GM18511 (cell line): ENCODE data around the gene CHTOP.
A peak's percentile ranks its signal among the peaks of the same experiment; 100 is the strongest.
"Not testable (repeated sequence)": the region's sequence is repeated elsewhere in the genome, so short reads cannot be mapped to it uniquely, and the experiment has no call there.

ENCODE experiments used
- ATAC-seq: cut with Tn5 transposase; IDR thresholded peaks from one replicate; pipeline ENCODE4 v1.9.1; 2021; ENCODE audit warnings: mild to moderate bottlenecking, moderate library complexity; ENCODE audit not compliant: unreplicated experiment

CHTOP gene

GRCh38 chr1:153633754-153634665 is at the start of gene CHTOP:
TSS of gene CHTOP (plus strand) at chr1:153634066. CDS start at chr1:153636589, 2,523 bp downstream.
- ATAC-seq, result peak; percentile 93

DNA sequence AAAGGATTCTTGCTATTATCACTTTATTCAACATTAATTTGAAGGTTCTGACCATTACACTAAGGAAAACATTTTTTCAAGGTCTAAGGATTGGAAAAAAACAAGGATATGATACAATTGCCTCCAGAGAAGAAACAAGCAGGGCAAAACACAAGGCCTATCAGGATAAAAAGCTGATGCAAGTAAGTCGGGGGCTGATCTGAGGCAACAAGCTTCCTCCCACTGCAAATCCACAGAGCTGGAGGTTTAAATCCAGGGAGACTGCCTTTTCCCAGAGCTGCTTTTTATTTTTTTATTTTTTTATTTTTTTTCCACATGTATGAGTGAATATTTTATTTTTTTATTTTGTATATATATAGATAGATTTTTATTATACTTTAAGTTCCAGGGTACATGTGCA is 48.9 kb upstream of the CHTOP start:
- ATAC-seq, result no peak

DNA sequence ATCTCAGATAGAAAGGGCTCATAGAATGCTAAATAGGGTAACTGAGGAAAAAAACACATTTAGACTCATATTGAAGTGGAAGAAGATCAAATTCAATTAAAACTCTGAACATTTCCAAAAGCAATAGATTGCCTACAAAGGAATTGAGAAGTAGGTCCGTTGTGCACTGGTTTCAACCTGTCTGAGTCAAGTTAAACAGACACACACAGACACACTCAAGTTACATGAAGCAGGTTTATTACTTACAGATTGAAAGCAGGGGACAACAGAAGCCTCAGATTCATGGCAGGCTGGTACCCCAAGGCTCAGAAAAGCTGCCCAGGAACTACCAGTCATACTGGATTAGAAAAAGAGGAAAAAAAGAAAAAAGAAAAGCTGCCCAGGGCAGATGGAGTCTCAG is 47.5 kb upstream of the CHTOP start:
- no peak for ATAC-seq

GRCh38 chr1:153587314-153587713 is 46.6 kb upstream of the CHTOP start:
- ATAC-seq, result no peak

DNA sequence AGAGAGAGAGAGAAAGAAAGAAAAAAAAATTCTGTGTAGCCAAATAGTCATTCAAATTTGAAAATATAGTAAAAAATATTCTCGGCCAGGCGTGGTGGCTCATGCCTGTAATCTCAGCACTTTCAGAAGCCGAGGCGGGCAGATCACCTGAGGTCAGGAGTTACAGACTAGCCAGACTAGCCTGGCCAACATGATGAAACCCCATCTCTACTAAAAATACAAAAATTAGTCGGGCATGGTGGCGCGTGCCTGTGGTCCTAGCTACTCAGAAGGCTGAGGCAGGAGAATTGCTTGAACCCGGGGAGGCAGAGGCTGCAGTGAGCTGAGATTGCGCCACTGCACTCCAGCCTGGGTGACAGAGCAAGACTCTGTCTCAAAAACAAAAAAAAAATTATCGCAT is 45.8 kb upstream of the CHTOP start:
- not testable (repeated sequence) for ATAC-seq

- no peak for ATAC-seq
Measured at GRCh38 chr1:153588482-153588881, 45.4 kb upstream of the CHTOP start.

GRCh38 chr1:153592748-153593147 is 41.1 kb upstream of the CHTOP start:
- ATAC-seq, result no peak

- ATAC-seq, result no peak
Measured at GRCh38 chr1:153597206-153597605, 36.7 kb upstream of the CHTOP start.

DNA sequence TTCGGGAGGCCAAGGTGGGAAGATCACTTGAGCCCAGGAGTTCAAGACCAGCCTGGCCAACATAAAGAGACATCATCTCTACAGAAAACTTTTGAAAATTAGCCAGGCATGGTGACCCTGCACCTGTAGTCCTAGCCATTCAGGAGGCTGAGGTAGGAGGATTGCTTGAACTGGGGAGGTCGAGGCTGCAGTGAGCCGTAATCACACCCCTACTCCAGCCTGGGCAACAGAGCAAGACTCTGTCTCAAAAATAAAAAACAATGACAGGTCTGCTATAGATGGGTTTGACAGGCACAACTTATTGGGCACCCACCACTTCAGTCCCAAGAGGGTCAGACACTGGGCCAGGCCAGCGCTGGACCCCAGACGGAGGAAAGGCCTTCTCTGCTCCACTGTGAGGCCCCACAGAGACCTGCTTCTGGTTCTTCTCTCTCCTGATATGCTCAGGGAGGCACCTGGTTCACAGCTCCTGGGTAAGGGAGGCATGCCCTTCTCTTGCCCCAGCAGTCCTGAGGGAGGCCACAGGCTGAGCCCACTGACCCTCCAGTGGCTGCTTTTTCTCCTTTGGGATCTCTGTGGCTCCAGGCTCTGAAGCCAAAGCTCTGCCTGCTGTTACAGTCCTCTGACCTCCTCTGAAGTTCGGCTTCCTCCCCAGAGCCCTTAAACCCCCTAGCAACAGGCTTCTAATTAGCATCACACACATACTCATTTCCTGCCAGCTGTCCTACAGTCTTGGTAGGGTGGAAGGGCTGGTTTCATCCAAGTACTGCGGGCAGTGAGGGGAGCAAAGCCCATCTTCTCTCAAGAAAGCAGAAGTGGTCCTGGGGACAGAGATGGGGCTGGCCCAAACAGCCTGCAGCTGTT is 35.3 kb upstream of the CHTOP start:
- peak; percentile 99 for ATAC-seq

DNA sequence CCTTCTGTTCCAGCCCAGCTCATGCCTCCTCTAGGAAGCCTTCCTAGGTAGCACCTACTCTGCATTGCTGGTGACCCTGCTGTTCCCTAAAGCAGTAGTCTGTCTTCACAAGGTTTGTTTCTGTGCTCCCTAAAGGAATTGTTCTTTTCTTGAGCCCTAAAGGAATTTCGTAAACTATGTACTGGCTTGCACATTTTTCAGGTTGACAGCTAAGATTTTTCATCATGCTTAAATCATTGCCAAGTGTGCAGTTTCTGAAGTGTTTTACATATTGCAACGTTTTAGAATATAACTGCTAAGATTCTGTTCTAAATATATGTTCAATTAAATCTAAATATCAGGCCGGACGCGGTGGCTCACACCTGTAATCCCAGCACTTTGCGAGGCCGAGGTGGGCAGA is 34.0 kb upstream of the CHTOP start:
- ATAC-seq, result no peak

DNA sequence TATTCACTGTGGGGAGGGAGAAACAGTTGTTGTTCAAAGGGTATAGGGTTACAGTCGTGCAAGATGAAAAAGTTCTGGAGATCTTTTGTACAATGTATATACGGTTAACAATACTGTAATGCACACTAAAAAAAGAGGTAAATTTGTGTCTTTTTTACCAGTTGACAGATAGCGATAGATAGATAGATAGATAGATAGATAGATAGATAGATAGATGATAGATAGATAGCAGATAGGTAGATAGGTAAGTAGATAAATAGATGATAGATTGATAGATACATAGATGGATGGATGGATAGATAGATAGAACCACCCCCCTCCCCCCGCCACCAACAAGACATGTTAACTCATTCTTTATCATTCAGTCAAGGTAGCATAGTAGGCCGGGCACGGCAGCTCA is 31.1 kb upstream of the CHTOP start:
- ATAC-seq, result no peak

- no peak for ATAC-seq
Measured at GRCh38 chr1:153606194-153606593, 27.7 kb upstream of the CHTOP start.

DNA sequence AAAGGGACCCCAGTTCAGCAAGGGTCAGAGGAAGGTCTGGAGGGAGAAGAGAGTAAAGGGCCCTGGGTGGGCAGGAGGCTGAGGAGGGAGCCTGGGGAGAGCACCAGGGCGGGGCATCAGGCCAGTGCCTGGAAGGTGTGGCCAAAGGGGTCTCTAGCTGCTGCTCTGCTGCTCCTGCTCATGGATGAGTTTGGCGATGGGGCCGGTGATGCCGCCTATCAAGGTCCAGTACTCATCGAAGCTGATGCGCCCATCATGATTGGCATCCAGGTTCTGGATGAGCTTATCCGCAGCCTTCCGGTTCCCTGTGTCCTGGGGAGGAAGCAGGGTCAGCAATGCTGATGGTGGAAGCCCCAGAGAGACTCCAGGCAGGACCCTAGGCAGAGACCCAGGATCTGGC is 26.5 kb upstream of the CHTOP start:
- no peak for ATAC-seq

DNA sequence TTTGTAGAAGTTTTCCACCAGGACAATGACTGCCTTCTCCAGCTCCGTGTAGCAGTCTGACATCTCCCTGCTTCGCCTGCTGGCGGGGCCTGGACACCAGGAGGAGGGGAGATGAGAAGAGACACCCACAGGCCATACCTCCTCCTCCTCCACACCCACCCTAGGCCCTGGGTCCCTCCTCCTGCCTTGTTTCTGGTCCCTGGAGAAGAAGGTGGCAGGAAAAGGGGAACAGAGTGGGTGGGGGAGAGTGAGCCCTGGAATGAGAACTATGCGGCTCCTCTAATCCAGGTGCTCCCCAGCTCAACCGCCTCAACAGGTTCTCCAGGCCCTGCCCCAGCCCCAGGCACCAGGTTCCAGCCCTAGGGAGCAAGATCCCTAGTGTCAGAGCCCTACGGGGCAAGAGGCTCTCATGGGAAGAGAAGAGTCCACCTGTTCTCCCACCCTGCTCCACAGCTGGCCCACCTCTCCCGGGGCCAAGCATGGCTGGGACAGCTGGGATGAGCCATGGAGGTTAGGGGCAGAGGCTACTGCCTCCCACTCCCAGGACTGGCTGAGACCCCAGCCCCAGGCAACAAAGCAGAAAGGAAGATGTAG is 25.7 kb upstream of the CHTOP start:
- ATAC-seq, result no peak

DNA sequence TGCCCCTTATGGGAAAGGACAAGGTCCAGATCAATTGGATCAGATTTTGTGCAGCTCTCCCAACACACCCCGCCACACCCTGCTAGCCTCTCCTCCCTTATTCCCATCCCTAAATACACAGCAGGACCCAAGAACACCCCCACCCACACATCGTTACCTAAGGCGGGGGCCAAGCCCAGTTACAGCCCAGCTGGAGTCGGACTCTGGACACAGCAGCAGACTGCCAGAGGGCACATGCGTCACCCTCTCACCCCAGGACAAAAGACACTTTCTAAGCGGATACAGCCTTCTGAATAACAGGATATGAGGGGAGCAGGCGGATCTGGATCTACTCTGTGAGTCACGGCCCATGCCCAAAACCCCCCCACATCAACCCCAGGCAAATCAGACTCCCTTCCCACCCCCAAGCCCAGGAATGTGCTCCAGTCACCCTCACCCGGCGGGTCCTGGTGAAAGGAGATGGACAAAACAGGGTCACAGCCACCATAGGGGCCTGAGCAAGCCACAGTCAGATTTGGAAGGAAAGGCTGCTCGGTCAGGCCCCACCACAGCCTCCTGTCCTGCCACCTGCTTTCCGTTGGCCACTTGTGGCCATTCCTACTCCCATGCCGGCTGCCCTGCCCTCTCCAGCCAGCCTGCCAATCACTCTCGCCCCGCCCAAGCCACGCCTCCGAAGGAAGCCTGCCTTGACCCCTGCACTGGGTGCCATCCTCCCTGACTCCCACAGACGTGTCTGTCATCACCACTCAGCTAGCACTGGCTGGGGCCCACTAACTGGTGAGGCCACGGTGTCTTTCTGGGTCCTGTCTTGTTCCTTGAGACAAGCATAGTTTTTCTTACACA is 24.9 kb upstream of the CHTOP start:
- no peak for ATAC-seq

GRCh38 chr1:153609585-153609907 is 24.3 kb upstream of the CHTOP start:
- no peak for ATAC-seq

- no peak for ATAC-seq
Measured at GRCh38 chr1:153610334-153610733, 23.5 kb upstream of the CHTOP start.

DNA sequence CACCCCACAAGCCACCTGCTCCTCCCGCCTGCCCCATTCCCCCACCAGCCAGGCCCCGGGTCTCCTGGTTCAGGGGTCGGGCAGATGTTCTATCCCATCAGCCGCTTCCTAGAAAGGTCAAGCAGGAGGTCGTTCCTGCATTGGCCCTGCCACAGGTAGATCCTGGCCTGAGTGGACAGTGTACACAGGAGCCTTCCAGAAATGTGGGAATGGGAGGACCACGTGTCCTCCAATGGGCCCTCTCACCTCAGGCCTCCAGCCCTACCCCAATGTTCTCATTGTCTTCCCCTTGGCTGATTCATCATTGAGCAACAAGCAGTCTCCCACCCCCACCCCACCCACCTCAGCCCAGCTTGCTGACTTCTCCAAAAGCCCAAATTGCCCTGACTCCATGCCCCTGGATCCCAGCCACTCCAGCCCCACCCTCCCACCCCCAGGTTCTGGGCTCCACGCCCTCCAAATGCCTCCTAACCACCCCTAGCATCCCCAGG is 23.0 kb upstream of the CHTOP start:
- no peak for ATAC-seq

- ATAC-seq, result no peak
Measured at GRCh38 chr1:153611356-153611755, 22.5 kb upstream of the CHTOP start.

DNA sequence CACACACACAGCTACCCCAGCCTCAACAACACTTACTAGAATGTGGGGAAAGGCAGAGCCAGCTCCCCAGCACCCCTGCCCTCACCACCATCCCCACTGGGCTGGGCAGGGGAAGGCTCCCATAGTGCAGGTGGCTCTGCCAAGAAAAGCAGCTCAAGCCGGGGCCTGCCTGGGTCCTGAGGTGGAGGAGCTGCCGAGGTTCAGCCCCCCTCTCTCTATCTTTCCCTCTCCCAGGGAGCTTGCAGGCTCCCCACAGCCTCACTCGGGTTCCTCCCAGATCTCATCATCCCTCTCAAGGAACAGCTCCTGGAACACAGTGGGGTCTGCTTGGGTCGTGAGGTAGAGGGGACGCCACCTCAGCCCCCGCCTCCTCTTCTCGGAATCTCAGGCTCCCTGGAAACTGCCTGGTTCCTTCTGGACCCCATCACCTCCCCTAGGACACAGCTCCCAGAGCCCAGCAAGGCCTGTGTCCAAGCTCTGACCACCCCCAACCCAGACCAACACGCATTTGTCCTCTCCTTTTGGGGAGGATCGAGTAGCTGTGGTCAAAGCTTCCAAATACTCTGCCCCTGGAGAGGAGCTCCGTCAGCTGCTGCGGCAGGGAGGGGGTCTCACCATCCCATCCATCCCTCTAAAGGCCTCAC is 21.6 kb upstream of the CHTOP start:
- ATAC-seq, result no peak
